HEK293T (cell line): ENCODE data around the gene TUBGCP3.

Source experiments
- BHLHE40 ChIP-seq: fragments of 450-650 bp; IDR thresholded peaks from 2 replicates; pipeline ENCODE4 v1.6.1; 2016; ENCODE audit warnings: mild to moderate bottlenecking, moderate library complexity, borderline replicate concordance
- ELF4 ChIP-seq: fragments of 450-650 bp; IDR thresholded peaks from 2 replicates; pipeline ENCODE4 v1.6.1; 2017; ENCODE audit warnings: antibody characterized with exemption
- FOXM1 ChIP-seq: fragments of 450-650 bp; IDR thresholded peaks from 2 replicates; pipeline ENCODE4 v1.6.1; 2017; ENCODE audit warnings: mild to moderate bottlenecking, borderline replicate concordance
- LEF1 ChIP-seq: fragments of 450-650 bp; IDR thresholded peaks from 2 replicates; pipeline ENCODE4 v1.6.1; 2017; ENCODE audit warnings: mild to moderate bottlenecking, borderline replicate concordance
- NFRKB ChIP-seq: fragments of 450-650 bp; IDR thresholded peaks from 2 replicates; pipeline ENCODE4 v1.6.1; 2016; ENCODE audit warnings: mild to moderate bottlenecking, moderate library complexity
- SP1 ChIP-seq: fragments of 450-650 bp; IDR thresholded peaks from 2 replicates; pipeline ENCODE4 v1.6.1; 2017
- SUZ12 ChIP-seq: fragments of 450-650 bp; IDR thresholded peaks from 2 replicates; pipeline ENCODE4 v1.6.1; 2016; ENCODE audit warnings: mild to moderate bottlenecking

DNA sequence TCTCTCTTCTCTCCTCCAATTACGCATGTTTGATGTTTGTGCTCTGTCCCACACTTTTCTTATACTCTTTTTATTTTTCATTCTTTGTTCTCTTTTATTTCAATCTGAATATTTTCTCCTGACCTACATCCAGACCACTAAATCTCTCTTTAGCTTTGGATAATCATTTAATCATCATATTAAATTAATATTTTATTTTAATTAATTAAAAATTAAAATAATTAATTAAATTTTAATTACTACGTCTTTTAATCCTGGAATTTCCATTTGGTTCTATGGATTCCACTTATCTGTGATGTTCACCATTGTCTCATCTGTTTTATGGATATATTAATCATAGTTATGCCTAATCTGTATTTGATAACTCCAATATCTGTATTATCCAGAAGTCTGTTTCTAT is 149.4 kb downstream of the TUBGCP3 start:
- TF ChIP-seq LEF1: no peak
- no peak for TF ChIP-seq FOXM1
- TF ChIP-seq SP1: no peak
- no peak for TF ChIP-seq BHLHE40
- TF ChIP-seq ELF4: no peak
- no peak for TF ChIP-seq NFRKB
- TF ChIP-seq SUZ12: no peak
